Activated CD4-positive, alpha-beta T cell treated with anti-CD3 and anti-CD28 coated beads, Interleukin-2, Interleukin-4, amounts not matched to agents 100 ng/mL and 50 ng/mL, durations not matched to agents 16 hours and 8 hours (primary cell): ENCODE data around the gene LLPH.
"Not testable (repeated sequence)": the region's sequence is repeated elsewhere in the genome, so short reads cannot be mapped to it uniquely, and the experiment has no call there.

ENCODE experiments used
- DNase-seq: peaks from one replicate; pipeline ENCODE4 v3.0.0-alpha.2; 2020; ENCODE audit warnings: low spot score

The LLPH gene

DNA sequence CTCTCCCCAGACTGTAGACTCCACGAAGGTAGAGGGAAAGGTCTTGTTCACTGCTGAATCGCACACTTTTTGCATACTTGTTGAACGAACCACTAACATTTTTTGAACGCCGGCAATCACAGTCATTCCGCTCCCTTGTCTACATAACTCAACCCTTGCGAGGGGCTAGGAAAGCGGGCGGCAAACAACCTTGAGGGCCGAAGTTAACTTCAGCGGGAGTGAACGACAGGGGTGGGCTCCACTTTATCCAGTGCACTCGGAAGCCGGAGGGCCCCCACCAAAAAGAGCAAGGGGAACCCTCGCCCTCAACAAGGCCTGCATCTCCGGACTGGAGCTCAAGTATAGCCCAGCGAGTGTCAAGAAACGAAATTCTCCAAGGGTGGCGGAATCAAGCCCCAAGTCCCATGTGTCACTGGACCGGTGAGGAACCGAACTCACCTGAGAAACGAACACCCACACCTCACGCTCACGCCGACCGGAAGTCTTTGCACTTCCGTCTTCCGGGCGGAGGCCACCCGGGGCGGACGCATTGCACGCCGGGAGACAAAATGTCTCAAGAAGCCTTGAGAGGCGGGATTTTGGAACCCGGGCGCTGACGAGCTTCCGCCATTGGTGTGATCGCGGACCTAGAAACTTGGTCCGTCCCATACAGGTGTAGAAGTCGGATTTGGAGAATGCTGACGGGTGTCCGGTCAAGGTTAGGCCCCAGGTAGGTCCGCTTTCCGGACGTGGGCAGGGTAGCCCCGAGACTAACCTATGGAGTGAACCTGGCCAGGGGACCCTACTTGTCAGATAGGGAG lies at the start of gene LLPH:
LLPH (minus strand) TSS at position 484 of the 800 bp plus-strand sequence. CDS start 1,644 bp downstream, outside the sequence.
- DNase-seq, result peak; percentile 93

DNA sequence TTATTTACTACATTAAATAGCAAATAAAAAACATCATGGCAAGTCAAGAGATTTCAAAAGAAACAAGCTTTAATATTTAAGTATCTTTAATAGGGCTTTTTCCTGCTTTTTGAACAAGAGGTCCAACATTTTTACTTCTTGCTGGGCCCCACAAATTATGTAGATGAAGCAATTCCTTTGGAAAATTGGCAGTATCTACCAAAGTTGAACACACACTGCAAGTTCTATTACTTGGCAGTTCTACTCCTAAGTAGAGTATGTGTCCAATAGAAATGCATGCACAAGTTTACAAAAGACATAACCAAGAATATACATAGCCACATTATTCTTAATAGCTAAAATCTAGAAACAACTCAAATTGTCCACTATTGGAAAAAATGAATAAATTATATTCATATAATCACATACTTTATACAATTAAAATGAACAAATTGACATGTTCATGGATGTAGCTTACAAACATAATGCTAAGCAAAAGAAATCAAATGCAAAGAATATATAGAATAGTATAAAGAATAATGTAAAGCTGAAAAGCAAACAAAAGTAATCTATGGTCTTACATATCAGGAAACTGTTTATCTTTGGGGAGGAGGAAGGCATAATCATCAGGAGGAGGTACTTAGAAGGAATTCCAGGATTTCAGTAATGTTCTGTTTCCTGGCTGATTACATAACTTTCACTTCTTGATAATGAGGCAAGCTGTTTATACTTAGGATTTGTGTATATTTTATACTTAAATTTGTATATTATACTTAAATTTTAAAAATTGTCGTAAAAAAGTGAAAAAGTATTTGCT lies 45.8 kb upstream of the LLPH start:
- DNase-seq, result no peak

DNA sequence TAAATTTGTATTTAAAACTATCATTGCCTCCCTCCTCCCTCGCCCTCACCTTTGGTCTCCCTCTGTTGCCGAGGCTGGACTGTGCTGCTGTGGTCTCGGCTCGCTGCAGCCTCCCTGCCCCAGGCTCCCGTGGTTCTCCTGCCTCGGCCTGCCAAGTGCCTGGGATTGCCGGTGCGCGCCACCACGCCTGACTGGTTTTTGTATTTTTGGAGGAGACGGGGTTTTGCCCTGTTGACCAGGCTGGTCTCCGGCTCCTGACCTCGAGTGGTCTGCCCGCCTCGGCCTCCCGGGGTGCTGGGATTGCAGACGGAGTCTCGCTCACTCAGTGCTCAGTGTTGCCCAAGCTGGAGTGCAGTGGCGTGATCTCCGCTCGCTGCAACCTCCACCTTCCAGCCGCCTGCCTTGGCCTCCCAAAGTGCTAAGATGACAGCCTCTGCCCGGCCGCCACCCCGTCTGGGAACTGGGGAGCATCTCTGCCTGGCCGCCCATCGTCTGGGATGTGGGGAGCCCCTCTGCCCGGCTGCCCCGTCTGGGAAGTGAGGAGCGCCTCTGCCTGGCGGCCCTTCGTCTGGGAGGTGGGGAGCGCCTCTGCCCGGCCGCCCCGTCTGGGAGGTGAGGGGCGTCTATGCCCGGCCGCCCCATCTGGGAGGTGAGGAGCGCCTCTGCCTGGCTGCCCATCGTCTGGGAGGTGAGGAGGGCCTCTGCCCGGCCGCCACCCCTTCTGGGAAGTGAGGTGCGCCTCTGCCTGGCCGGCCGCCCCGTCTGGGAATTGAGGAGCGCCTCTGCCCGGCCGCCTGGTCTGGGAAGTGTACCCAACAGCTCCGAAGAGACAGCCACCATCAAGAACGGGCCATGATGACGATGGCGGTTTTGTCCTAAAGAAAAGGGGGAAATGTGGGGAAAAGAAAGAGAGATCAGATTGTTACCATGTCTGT lies 44.1 kb upstream of the LLPH start:
- DNase-seq, result not testable (repeated sequence)

DNA sequence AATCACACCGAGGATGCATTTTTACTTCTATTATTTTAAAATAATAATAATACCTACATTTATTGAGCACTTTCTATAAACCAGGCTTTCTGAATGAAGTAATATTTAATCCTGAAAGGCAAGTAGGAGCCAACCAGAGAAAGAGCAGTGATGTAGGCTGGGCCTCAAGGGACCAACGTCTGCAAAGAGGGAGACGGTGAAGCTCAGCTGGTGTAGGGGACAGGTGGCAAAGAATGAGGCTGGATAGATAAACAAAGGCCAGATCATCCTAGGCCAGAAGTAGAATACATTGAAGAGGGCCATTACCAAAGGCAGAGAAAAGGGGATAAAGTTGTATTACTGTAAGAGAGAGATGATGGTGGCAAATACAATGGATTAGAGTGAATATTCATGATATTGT lies 40.1 kb upstream of the LLPH start:
- DNase-seq, result no peak

DNA sequence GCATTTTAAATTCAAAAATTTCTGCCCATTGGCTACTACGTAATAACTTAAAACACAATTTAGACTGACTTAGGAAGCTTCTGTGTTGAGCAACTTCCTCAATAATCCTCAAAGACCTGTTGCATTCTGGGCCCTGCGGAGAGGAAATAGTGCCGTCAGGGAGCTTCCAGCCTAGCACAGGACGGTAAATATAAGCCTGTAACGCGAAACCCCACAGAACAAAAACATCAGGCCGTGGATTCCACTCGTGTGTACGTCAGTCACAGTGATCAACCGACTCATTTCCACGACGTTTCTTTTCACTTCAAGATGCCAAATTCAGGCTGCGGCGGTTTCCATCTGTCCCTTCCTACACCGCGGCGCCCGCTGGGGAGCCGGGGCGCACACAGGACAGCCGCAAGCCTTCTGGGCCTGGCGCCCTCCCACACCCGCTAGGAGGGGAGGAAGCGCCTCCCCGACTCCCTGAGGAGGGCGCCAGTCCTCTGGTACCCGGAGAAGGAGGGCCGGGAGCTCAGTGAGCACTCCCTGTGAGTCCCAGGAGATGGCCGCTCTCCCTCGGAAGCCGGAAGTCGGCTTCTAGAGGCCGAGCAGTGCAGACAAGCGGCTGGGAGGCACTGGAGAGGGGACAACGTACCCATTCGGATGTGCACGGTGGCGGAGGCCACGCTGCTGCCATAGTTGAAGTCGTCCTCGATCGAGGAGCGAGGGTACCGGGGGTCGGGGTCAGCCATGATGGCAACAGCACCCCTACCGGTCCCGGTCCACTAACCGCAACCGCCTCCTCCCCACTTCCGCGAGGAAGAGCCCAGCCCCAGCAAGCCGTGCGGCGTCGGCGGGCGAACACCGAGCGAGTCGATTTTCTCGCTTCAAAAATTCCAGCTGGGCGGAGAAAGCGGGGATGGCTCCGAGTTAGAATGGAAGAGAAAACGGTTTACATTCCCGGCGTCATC lies 38.9 kb upstream of the LLPH start, which contains the start of gene TMBIM4:
TMBIM4 (minus strand) TSS at position 776 of the 950 bp plus-strand sequence; CDS start at position 731, 45 bp downstream.
- peak; percentile 87 for DNase-seq

DNA sequence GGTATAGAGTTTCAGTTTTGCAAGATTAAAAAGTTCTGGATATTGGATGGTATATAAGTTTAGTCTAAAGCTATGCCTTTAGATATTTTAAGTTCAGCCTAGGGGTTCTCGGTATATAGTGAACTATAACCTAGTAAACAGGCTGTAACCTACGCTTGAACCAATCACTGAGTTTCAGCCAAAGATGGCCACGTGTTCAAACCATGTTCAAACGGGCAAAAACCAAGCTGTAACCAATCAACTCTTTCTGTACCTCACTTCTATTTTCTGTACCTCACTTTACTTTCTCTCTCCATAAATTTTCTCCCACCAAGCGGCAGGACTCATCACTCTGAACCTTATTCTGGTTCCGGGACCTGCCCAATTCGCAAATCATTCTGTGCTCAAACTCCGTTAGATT lies 37.9 kb upstream of the LLPH start:
- no peak for DNase-seq

DNA sequence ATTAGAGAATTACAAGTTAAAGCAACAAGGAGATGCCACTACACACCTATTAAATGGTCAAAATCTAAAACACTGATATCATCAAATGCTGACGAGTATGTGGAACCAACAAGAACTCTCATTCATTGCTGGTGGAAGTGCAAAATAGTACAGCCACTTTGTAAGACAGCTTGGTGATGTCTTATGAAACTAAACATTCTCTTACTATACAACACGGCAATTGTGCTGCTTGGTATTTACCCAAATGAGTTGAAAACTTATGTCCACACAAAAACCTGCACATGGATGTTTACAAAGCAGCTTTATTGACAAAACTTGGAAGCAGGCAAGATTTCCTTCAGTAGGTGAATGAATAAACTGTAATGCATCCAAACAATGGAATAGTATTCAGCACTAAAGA lies 36.0 kb upstream of the LLPH start:
- no peak for DNase-seq

DNA sequence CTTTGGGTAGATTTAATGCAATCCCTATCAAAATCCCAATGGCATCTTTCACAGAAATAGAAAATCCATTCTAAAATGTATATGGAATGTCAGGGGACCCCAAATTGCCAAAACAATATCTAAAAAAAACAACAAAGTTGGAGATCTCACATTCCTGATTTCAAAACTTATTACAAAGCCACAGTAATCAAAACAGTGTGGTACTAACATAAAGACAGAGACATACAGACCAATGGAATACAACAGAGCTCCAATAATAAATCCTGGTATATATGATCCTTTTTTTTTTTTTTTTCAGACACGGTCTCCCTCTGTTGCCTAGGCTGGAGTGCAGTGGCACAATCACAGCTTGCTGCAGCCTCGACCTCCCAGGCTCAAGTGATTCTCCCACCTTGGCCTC lies 34.6 kb upstream of the LLPH start:
- no peak for DNase-seq

DNA sequence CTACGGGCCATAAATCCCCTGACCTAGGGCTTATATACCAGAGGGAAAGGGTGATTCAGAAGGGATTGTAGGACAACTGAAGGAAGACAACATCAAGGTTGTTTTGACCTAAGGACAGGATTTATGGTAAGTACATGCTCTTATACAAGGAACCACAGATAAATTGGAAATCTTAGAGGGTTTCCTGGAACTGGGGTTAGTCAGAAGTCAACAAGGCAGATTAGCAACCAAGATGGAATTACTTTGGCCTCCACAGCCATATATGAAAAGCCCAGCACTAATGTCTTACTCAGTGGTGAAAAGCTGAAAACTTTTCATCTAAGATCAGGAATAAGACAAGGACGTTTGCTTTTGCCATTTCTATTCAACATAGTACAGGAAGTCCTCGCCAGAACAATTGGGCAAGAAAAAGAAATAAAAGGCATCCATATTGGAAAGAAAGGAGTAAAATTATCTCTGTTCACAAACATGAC lies 33.8 kb upstream of the LLPH start:
- no peak for DNase-seq

DNA sequence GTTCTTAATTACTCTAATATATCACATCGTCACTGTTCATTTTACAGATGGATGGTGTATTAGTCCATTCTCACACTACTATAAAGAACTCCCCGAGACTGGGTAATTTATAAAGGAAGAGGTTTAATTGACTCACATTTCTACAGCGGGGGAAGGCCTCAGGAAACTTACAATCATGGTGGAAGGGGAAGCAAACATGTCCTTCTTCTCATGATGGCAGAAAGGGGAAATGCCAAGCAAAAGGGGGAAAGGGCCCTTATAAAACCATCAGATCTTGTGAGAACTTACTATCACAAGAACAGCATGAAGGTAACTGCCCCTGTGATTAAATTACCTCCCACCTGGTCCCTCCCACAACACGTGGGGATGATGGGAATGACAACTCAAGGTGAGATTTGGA lies 32.7 kb upstream of the LLPH start:
- no peak for DNase-seq

DNA sequence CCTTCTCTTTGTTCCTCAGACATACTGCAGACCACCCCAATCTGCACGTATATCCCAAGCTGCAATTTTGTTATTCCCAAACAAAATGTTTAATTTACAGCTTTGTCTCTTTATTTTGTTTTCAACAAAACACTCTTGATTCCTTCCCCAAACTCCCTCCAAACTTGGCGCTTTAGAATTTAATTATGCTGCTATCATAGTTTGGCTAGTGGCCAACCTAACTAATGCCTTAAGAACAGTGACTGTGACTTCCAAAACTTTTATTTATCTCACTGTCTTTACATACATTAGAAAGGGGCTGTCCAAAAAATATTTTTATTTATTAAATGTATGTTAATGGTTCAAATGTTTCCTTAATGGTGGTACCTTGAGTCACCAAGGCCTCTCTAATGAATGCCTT lies 32.2 kb upstream of the LLPH start:
- no peak for DNase-seq

DNA sequence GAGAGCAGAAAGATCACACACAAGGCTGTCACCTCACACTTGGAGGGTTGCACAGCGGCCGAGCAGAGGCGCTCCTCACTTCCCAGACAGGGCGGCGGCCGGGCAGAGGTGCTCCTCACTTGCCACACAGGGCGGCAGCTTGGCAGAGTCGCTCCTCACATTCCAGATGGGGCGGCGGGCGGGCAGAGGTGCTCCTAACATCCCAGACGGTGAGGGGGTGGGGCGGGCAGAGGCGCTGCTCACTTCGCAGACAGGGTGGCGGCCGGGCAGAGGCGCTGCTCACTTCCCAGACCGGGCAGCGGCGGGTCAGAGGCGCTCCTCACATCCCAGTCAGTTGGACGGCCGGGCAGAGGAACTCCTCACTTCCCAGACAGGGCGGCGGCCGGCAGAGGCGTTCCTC lies 30.2 kb upstream of the LLPH start:
- no peak for DNase-seq

DNA sequence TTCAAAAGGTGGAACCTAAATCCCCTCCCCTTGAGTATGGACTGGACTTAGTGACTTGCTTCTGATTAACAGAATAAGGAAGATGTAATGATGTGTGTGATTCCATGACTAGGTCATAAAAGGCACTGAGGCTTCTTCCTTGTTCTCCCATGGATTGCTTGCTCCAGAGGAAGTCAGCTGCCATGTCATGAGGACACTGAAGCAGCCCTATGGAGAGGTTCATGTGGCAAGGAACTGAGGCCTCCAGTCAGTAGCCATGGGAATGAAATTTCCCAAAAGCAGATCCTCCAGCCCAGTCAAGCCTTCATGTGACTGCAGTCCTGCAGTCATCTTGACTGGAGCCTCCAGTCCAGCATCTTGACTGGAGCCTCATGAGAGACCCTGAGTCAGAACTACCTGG lies 28.6 kb upstream of the LLPH start:
- DNase-seq, result no peak

DNA sequence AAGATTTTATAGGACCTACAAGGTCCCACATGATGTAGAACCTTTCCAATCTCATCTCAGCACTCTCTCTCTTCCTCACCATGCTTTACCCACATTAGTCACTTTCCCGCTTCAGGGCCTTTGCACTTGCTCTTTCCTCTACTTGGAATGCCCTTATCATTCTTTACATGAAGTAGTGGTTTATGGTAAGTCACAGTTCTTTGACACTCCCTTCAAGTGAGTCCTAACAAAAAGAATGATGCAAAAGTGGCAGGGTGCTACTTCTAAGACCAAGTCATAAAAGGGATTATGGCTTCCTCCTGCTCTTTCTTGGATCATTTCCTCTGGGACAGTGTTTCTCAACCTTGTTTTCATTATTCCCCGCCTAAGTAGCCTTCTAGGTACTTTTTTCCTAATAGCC lies 26.1 kb upstream of the LLPH start:
- no peak for DNase-seq

DNA sequence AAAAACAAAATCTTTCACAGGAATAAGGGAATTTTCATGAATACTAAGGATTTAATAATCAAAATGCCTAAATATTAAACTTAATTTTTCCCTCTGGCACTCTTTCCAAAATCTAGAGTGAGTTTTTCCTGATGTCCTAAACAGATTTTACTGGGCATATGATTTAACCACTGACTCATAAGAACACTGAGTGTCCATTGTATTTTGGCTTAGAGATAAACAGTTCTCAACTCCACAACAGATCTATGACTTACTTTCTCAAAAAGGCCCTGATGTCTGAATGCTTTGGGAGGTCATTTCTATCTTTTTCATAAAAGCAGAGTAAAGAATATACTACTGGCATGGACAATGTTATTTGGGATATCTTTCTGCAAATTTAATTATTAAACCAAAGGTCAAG lies 24.2 kb upstream of the LLPH start:
- DNase-seq, result no peak

DNA sequence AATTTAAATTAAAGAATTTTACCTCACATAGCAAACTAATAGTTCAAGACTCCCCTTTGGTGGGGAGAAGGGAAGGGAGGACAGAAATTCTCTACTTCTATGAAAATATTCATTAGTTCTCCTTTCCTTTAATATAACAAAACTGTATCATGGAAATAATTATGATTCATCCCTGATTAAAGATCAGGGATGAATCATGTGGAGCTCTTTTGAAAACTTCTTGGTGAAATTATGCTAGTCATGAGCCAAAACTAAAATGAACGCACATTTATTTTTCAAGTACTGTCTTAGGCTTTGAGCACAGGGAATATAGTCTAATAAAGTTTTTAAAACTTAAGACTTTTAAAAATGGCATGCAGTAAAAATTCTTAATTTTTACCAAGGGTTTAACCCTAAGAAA lies 22.2 kb upstream of the LLPH start:
- DNase-seq, result no peak

DNA sequence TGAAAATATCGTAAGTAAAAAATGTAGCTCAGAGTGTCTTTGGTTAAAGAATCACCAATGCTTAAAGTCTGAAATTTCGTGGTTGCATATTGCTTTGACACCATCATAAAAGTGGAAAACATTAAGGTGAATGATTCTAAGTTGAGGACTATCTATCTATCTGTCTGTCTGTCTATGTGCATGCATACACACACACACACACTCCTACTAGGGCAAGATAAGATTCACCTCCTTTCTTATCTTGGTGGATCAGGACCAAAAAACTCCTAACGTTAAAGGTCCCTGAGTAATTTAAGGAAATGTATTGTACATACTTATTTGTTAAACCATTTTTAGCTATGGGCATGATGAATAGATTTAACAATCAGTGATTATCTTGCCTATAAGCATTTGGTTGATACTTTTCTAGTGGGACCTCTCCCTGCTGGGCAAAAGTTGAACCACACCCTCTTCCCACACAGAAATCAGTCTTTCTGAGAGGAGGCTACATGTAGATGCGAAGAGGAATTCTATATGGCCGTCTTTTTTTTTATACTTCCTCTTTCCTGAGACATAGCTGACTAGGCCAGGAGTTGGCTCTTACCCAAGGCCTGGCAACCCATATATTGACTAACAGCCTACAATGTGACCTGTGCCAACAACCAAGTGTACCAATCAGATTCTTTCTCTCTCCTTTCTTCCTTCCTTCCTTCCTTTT lies 19.3 kb upstream of the LLPH start:
- DNase-seq, result no peak

DNA sequence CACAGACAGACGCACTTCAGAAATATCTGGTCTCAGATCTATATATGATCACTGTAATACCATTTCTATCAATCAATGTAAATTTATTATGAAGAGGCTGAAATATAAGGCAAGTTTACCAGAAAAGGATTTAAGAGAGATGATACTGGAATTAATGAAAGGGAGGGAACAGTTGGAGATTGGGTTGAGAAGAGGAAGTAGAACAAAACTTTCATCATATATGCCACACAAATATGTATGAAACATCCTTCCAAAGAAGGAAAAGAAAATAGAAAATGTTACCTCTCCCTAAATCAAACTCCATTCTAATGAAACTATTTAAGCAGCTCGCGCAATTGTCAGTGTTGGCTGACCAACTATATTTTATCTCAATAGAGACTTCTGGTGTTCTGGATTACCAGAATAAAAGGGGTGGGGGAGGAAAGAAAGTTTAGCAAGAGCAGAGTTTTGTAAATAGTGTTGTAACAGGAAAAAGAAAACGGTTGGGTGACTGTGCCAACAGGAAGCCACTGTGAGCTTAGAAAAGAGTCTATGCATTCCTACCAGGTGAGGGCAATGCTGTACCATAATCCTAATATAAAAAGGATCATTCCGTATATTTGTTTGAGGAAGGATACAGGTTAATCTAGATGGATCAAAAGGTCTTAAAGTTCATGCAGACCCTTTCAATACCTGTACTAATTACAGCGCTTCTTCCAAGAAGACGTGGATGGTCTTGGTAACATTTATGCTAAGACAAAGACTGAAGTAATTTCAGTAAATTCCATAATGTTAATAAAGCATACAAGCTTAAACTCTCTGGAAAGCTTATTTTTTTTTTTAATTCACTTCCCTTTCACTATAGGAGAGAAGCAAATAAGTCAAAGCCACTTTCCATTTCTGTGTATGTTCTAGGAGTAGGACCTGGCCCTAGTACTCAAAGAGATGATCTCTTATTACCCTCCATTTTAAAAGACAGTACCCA lies 14.5 kb upstream of the LLPH start:
- DNase-seq, result peak; percentile 39

DNA sequence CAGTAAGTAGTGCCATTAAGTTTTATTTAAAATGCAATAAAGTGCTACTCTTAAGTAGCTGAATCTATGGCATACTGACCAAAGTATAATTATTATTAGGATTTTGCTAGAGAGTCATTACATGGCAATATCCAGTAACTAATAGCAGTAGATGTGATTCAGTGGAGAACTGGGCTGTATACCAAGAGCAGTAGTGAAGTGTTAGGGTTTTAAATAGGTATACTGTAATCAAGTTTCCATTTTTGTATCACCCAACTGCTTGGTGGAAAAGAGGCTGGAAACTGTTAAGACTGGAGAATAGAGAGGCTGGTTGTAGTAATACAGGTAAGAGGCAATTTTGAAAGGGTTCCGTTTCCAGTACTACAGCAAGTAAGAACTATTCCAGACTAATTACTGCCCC lies 13.3 kb upstream of the LLPH start:
- no peak for DNase-seq
